ENCODE measurements around the gene LPP.

The LPP gene

DNA sequence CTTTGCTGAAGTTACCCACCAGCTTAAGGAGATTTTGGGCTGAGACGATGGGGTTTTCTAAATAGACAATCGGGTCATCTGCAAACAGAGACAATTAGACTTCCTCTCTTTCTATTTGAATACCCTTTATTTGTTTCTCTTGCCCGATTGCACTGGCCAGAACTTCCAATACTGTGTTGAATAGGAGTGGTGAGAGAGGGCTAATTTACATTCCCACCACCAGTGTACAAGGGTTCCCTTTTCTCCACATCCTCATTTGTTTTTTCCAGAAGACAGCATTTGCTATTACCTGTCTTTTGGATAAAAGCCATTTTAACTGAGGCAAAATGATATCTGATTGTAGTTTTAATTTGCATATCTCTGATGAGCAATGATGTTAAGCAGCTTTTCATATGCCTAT is 687.9 kb downstream of the LPP start:
- no peaks in the 10 kb centered on the region for H3K9me3 Mint-ChIP-seq
- no peaks in the 10 kb centered on the region for H3K36me3 Mint-ChIP-seq (ENCODE audit: low read depth)
- H3K4me3 Mint-ChIP-seq = no peak overlapping the region
- no peak overlapping the region for H3K27ac Mint-ChIP-seq
- DNase-seq (ENCODE audit: low spot score) = no peak
- peaks cover 2% of the 10 kb centered on the region for H3K4me1 Mint-ChIP-seq (ENCODE audit: low read depth)
- H3K27me3 Mint-ChIP-seq (ENCODE audit: low read depth) = no peaks in the 10 kb centered on the region

DNA sequence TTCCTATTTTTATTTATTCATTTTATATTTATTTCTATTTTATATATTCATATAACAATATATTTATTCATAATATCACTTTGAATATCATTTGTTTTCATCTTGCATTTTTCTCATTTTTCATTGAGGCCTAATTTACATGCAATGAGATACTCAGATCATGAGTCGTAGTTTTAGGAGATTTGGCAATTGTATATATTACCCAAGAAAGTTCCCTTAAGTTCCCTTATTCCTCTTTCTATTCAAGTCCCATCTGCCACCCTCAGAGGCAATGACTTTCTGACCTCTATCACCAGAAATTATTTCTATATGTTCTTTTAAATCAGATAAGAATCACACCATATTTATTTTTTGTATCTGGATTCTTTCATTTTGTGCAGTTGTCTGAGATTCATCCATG is 688.7 kb downstream of the LPP start:
- Mint-ChIP-seq H3K27ac (no peak overlapping the region), H3K36me3 (ENCODE audit: low read depth) (no peaks in the 10 kb centered on the region), H3K4me3 (no peak overlapping the region), H3K4me1 (ENCODE audit: low read depth) (peaks cover 2% of the 10 kb centered on the region), H3K9me3 (no peaks in the 10 kb centered on the region), H3K27me3 (ENCODE audit: low read depth) (no peaks in the 10 kb centered on the region)
- DNase-seq (ENCODE audit: low spot score) = no peak

DNA sequence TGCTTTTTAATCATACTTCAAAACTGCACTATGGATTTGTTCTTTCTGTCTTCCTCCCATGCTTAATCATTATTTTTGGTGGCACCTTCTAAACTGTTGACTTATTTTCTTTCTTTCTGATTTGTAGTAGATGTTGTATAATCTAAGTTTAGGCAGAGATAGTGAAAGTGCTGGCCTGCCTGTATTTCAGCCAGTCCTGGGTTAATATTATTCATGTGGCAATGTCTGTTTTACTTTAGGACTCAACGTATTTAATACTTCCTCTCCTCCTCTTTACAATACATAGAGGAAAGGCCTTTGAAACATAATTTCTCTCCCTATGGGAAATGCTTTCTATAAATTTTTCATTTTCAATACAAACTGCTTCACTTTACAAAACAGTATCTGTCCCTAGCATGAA is 690.1 kb downstream of the LPP start:
- no peaks in the 10 kb centered on the region for H3K36me3 Mint-ChIP-seq (ENCODE audit: low read depth)
- H3K9me3 Mint-ChIP-seq = no peaks in the 10 kb centered on the region
- no peak for DNase-seq (ENCODE audit: low spot score)
- no peak overlapping the region for H3K4me3 Mint-ChIP-seq
- H3K4me1 Mint-ChIP-seq (ENCODE audit: low read depth) = peaks cover 2% of the 10 kb centered on the region
- H3K27me3 Mint-ChIP-seq (ENCODE audit: low read depth) = no peaks in the 10 kb centered on the region
- H3K27ac Mint-ChIP-seq = no peak overlapping the region

DNA sequence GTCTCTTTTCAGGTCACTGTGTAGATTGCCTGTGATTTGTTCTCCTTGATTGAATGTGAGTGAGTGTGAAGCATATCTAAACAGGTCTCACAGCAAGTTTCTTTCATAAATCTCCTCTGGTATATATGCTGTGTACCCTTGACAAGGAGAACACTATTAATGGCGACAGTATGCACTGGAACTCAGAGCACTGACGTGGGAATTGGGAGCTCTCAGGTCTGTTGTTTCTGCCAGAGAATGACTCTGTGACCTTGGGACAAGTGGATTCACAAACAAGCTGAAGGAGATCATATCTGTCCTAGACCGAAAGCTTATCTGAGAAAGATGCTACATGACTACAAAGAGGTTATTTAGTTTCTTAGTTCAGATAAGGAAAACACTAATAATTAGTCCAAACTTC is 691.6 kb downstream of the LPP start:
- Mint-ChIP-seq H3K27ac (no peak overlapping the region), H3K27me3 (ENCODE audit: low read depth) (no peaks in the 10 kb centered on the region), H3K36me3 (ENCODE audit: low read depth) (no peaks in the 10 kb centered on the region), H3K9me3 (no peaks in the 10 kb centered on the region), H3K4me3 (no peak overlapping the region), H3K4me1 (ENCODE audit: low read depth) (no peaks in the 10 kb centered on the region)
- DNase-seq (ENCODE audit: low spot score) = no peak

DNA sequence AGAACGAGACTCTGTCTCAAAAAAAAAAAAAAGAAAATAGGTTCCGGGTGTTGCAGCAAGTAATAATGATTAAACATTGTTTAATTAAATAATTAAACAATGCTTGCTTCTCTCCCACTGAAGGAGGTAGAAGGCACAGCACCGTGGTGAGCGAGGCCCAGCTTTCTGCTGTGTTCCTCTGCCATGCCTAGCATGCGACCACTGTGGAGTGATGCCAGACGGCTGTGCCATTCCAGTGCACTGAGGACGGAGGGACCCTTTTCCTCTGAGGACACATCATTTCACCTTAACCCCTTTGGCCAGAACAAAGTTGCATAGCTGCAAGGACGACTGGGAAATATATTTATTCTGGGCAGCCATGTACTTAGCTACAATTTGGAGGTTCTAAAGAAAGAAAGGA is 695.0 kb downstream of the LPP start:
- Mint-ChIP-seq H3K27ac (no peak overlapping the region), H3K4me3 (no peak overlapping the region), H3K36me3 (ENCODE audit: low read depth) (no peaks in the 10 kb centered on the region), H3K9me3 (no peaks in the 10 kb centered on the region), H3K4me1 (ENCODE audit: low read depth) (no peaks in the 10 kb centered on the region), H3K27me3 (ENCODE audit: low read depth) (no peaks in the 10 kb centered on the region)
- no peak for DNase-seq (ENCODE audit: low spot score)

DNA sequence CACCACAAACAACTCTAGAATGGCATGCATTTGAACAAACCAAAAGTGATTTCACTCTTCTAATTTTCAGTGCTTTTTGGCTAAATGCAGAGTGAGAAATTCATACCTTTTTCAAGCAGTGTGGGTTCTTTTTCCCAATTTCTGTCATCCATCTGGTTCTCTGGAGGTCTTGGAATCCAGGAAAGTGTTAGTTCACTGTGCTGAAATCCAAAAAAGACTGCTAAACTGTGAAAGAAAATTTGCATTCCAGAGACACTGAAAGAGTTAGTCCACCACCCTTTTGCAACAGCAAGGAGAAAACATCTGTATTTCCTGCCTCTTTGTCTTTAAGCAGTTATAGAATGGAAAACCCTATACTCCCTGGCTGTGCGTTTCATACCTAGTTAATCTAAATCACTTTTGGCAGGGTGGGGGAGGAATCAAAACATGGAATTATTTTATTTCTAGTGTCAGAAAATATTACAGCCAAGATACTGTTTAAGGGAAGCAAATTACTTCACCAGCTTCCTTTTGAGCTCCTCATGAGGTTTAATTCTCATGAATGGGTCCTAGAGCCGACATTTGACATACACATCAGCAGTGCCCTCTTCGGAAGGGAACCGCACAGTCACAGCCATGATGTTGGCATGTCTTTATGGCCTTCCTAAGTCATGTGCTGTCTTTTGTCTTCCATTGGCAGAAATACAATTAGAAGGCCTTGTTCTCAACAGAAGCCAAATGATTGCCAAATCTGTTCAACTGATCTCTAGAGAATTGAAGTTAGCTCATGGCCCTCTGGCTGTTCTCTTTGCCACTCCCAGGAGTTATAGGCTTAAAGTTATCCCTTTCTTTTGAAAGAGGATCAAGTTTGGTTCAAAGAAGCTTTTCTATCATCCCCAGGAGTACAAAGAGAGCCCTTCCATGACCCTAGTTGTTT is 700.2 kb downstream of the LPP start:
- Mint-ChIP-seq H3K27me3 (ENCODE audit: low read depth) (no peaks in the 10 kb centered on the region), H3K36me3 (ENCODE audit: low read depth) (no peaks in the 10 kb centered on the region), H3K4me1 (ENCODE audit: low read depth) (no peaks in the 10 kb centered on the region), H3K27ac (no peak overlapping the region), H3K4me3 (no peak overlapping the region), H3K9me3 (no peaks in the 10 kb centered on the region)
- no peak for DNase-seq (ENCODE audit: low spot score)

DNA sequence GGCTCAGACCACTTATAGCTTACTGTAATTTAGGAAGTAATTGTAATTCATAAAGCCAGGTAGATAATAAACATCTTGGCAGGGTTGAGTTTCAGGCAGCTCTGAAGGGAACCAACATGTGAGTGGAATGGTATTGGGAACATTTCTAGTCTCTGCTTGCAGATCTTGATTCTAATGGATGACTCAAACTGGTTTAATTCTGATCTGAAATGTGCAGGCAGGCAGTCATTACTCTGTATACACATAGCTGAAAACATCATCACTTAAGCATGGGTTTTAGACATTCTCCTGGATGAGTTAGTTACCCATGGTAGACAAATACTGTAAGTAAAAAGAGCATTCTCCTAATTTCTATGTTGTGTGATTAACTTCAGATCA is 700.8 kb downstream of the LPP start:
- H3K27me3 Mint-ChIP-seq (ENCODE audit: low read depth) = no peaks in the 10 kb centered on the region
- H3K27ac Mint-ChIP-seq = no peak overlapping the region
- no peak overlapping the region for H3K4me3 Mint-ChIP-seq
- no peak for DNase-seq (ENCODE audit: low spot score)
- no peaks in the 10 kb centered on the region for H3K36me3 Mint-ChIP-seq (ENCODE audit: low read depth)
- H3K9me3 Mint-ChIP-seq = no peaks in the 10 kb centered on the region
- H3K4me1 Mint-ChIP-seq (ENCODE audit: low read depth) = no peaks in the 10 kb centered on the region

DNA sequence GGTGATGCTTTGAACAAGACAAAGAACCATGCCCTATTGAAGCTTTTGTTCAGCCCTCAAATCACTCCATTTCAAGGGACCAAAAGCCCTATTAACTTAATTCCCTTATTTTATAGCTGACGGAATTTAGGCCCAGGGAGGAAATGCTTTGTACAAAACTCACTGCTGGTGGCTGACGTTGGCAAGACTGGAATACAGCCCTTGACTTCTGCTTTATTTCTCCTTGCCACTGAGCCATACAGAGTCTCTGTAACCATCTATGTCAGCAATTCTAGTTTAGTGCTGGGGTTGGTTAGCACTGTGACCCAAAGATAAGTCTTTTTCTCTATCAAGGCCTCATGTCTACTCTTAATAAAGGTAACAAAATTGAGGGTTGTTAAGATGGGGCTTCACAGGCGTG is 701.7 kb downstream of the LPP start:
- DNase-seq (ENCODE audit: low spot score) = no peak
- no peaks in the 10 kb centered on the region for H3K36me3 Mint-ChIP-seq (ENCODE audit: low read depth)
- H3K27me3 Mint-ChIP-seq (ENCODE audit: low read depth) = no peaks in the 10 kb centered on the region
- no peaks in the 10 kb centered on the region for H3K9me3 Mint-ChIP-seq
- H3K4me1 Mint-ChIP-seq (ENCODE audit: low read depth) = no peaks in the 10 kb centered on the region
- H3K4me3 Mint-ChIP-seq = no peak overlapping the region
- no peak overlapping the region for H3K27ac Mint-ChIP-seq

DNA sequence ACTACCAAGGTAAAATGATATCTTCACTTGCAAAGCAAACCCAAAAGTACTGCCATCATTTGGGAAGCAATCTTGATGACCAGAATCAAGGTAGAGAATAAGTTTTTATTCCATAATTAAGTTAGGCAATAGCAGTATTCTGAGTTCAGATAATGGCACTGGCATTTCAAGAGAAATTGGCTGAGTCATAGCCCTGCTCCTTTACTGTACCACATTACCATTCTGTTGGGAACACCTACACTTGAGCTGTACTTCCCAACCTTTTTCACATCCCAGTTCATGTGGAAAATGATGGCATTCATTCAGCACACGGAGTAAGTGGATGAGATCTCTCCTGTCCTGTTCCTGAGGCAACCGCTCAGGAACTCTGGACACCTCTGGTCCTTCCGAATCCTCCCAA is 706.2 kb downstream of the LPP start:
- Mint-ChIP-seq H3K9me3 (no peaks in the 10 kb centered on the region), H3K27ac (no peak overlapping the region), H3K36me3 (ENCODE audit: low read depth) (no peaks in the 10 kb centered on the region), H3K4me1 (ENCODE audit: low read depth) (peaks cover 3% of the 10 kb centered on the region), H3K27me3 (ENCODE audit: low read depth) (no peaks in the 10 kb centered on the region), H3K4me3 (no peak overlapping the region)
- no peak for DNase-seq (ENCODE audit: low spot score)

DNA sequence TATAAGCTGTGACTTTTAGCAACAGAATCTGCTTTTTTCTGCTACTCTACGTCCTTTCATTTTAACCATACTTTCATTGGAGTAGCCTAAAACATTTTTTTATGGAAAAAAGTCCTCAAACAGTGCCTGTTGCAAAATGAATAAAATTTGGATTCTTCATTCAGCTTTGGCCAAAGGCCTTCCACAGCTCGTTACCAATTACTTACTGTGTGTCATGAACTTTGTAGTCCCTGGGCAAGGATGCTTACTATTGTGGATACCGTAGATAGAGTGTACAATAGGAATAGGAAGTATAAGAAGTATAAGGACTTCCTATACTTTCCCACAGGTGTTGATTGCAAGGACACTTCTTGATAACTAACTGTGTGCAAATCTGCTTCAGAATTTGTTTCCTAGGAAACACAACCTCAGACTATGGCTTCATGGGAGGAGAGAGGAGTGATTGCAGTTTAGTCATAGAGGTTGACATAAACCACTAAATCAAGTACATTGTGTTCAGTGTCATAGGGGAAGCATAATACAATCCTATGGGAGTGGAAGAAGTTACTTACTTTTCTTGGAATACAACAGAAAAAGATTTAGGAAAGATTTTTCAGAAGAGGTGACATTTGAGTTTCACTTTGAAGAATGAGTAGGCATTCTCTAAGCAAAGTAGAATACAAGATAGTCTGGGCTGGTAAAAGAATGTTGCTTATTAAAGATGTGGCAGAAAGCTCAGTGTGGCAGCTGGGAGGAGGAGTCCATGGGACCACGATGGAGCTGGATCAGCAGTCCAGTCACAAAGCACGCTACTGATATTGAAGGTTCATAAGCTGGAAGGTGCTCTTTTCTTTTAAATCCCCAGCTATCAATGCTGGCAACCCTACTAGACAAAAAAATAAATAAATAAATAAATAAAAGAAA is 708.1 kb downstream of the LPP start:
- Mint-ChIP-seq H3K4me3 (no peak overlapping the region), H3K27ac (no peak overlapping the region), H3K36me3 (ENCODE audit: low read depth) (peaks cover 10% of the 10 kb centered on the region), H3K4me1 (ENCODE audit: low read depth) (peaks cover 3% of the 10 kb centered on the region), H3K9me3 (no peaks in the 10 kb centered on the region), H3K27me3 (ENCODE audit: low read depth) (no peaks in the 10 kb centered on the region)
- no peak for DNase-seq (ENCODE audit: low spot score)

DNA sequence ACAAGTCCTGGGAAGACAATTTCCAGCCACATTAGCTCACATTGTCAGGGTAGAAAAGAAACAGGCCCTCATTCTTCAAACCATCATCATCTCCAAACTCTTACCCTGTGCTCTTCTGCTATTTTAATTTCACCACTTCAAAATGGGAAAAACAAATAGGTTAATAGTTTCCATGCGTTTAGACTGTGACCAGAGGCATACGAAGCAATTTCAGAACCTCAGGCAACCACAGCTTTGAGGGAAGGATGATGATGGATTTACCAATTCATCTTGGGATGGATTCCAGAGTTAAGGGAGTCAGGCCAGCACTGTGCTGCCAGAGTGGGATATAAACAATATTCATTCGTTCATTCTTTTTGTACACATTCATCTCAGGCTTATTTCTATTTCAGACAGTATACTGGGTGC is 710.0 kb downstream of the LPP start:
- H3K4me3 Mint-ChIP-seq = no peak overlapping the region
- H3K36me3 Mint-ChIP-seq (ENCODE audit: low read depth) = peaks cover 10% of the 10 kb centered on the region
- DNase-seq (ENCODE audit: low spot score) = no peak
- H3K27me3 Mint-ChIP-seq (ENCODE audit: low read depth) = no peaks in the 10 kb centered on the region
- H3K27ac Mint-ChIP-seq = no peak overlapping the region
- H3K4me1 Mint-ChIP-seq (ENCODE audit: low read depth) = peaks cover 3% of the 10 kb centered on the region
- no peaks in the 10 kb centered on the region for H3K9me3 Mint-ChIP-seq

DNA sequence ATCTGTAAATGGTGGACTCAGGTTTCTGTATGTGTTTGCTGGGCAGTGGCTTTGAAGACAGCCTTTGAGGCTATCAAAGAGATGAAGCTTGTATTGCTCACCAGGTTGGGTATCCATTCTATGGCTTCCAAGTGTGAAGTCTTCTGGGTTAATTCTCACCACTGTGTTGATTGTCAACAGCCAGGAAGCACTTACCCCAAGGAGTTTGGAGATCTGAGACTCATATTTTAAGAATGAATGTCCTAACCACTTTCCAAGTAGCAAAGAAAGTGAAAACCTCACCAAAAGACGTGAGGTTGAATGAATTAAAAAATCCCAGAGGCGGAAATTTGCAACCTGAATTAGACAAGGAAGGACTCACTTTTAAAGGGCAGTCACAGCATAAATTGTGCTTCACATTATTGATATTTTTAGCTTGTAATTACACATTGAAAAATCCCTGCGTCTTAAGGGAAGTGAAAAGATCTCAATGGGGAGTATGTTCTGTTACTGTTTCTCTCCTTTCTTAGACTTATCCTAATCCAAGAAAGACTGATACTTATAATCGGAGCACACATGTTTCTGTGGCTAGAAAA is 713.8 kb downstream of the LPP start:
- Mint-ChIP-seq H3K4me1 (ENCODE audit: low read depth) (no peaks in the 10 kb centered on the region), H3K9me3 (no peaks in the 10 kb centered on the region), H3K4me3 (no peak overlapping the region), H3K36me3 (ENCODE audit: low read depth) (peaks cover 10% of the 10 kb centered on the region), H3K27me3 (ENCODE audit: low read depth) (no peaks in the 10 kb centered on the region), H3K27ac (no peak overlapping the region)
- no peak for DNase-seq (ENCODE audit: low spot score)

DNA sequence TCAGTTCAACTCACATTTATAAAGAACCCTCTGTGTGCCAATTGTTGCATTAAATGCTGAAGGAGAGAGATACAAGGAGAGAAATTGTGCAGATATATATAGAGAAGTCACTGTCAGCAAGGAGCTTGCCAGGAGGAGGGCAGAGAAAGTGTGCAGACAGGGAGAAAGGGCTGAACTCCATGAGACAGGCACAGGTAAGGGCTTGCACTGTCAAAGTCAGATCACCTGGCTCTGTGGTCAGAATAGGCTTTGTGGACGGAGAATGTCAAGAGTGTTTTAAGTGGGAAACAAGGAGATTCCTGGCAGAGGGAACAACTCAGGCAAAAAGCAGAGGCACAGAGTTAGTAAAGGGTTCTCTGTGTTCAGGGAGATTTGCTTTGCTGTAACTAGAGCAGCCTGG is 714.8 kb downstream of the LPP start:
- Mint-ChIP-seq H3K4me1 (ENCODE audit: low read depth) (no peaks in the 10 kb centered on the region), H3K4me3 (no peak overlapping the region), H3K27me3 (ENCODE audit: low read depth) (no peaks in the 10 kb centered on the region), H3K36me3 (ENCODE audit: low read depth) (peaks cover 15% of the 10 kb centered on the region), H3K9me3 (no peaks in the 10 kb centered on the region), H3K27ac (no peak overlapping the region)
- DNase-seq (ENCODE audit: low spot score) = no peak

DNA sequence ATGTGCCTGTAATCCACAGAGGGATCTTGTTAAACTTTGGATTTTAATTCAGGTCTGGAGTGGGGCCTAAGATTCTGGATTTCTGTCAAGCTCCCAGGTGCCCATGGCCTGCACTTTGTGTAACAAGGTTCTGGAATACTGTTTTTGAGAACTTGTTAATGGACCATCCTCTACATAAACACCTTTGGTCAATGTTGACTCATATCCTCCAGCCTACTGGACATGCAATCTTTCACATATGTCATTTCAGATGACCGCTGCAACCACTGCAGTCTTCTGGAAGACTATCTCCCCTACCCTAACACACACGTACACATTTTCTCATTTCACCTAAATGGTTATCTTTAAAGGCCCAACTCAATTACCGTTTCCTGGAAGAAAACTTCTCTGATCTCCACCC is 715.7 kb downstream of the LPP start:
- peaks cover 19% of the 10 kb centered on the region for H3K36me3 Mint-ChIP-seq (ENCODE audit: low read depth)
- no peaks in the 10 kb centered on the region for H3K27me3 Mint-ChIP-seq (ENCODE audit: low read depth)
- no peak overlapping the region for H3K27ac Mint-ChIP-seq
- H3K4me3 Mint-ChIP-seq = no peak overlapping the region
- H3K9me3 Mint-ChIP-seq = no peaks in the 10 kb centered on the region
- no peak for DNase-seq (ENCODE audit: low spot score)
- no peaks in the 10 kb centered on the region for H3K4me1 Mint-ChIP-seq (ENCODE audit: low read depth)
